GM19372 (cell line): ENCODE data around the gene RMDN3.

Experiments
- ATAC-seq: cut with Tn5 transposase; IDR thresholded peaks from one replicate; pipeline ENCODE4 v1.9.1; 2021; ENCODE audit warnings: mild to moderate bottlenecking, low read depth, moderate library complexity; ENCODE audit not compliant: unreplicated experiment

Gene RMDN3

DNA sequence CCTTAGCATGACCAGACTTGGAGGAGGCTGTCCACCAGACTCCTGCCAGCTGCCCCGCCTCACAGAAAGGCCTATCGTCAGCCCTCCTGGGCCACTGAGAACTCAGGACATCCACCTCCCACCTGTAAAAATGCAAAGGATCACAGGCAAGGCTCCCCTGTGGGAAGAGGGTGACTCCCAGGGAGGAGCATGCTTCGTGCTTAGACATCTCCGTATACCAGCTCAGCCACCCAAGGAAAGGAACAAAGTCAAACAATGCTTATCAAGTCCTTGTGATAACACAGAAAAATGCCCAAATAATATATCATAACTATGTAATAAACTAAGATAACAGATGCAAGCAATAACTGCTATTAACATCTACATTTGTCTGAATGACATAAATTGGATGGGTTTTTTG, 4.2 kb downstream of the RMDN3 start:
- no peak for ATAC-seq

GRCh38 chr15:40749151-40749630, 5.9 kb downstream of the RMDN3 start:
- no peak for ATAC-seq

DNA sequence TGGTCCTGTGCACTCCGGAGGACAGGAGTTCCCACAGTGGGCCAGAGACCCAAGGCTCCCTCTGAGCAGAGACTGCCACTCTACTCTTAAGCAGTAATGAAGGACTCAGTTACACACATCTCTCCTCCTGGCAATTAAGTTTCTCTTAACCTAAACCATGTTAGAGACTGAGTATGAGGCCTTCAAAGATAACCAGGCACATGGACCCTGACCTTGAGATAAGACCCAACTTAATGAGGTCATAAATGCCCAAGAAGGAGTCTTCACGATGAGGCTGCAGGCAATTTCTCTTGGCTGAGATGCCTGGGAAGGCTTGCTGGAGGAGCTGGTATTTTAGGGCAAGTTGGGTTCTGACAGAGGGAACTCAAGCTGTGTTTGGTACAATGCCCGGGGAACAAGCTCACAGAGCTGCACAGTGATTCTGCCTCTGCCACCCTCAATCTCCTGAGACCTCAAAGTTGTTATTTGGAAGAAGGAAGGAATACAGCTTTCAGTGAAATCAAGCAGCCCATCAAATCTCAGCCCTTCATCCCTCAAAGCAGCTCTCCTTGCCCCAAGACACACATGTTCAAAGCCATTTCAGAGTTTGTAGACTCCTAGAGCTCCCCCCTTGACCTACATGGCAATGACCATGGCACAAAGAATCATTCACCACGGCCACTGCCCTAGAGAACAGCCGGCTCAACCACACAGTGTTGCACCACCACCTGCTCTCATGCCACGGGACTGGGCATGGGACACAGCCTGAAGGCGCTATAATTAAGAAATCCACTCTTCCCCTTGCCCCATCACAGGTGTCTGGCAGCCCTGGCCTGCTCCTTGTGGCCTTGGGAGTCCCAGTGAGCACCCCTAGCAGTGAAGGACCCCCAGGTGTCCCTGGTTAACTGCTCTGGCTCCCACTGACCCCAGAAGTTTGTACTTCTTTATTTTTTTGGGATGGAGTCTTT, 7.1 kb downstream of the RMDN3 start:
- no peak for ATAC-seq

DNA sequence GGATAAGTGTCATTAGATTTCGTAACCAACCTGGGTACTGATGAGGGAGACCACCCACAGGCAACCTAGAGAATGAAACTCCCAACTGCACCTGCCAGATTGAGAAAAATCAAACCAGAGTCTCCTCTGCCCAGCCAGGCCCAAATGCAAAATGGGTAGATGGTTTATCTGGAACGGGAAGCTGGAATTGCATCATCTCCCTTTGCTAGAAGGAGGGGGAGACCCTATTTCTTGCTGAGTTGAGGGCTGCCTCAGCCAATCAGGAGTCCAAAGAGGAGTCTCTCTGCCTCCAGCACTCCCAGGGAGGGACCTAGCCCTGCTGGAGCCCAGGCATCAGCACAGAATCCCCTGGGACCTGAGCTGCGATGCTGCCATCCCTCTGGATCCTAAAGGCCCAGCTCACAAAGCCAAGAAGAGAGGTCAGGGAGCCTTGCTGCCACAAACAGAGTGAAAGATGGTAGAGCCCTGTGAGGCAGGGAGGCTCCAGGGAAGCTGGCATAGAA, 8.1 kb downstream of the RMDN3 start:
- ATAC-seq, result no peak

DNA sequence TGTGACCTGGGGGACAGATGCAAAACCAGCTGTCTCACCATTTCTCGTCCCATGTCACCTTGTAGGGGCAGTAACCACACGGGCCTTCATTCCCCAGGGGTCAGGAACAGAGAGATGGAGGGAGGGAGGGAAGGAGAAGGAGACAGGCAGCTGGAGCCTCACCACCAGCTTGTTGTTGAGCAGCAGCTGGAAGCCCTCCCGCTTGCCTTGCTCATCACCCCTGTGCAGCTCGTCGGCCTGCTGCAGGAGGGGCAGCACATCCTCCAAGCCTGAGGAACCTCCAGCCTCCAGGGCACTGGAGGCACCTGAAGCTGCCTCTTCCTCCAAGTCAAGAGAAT, 10.3 kb downstream of the RMDN3 start:
- ATAC-seq, result no peak

- ATAC-seq, result no peak
These were observed 10.9 kb downstream of the RMDN3 start for GRCh38 chr15:40743921-40744814.

DNA sequence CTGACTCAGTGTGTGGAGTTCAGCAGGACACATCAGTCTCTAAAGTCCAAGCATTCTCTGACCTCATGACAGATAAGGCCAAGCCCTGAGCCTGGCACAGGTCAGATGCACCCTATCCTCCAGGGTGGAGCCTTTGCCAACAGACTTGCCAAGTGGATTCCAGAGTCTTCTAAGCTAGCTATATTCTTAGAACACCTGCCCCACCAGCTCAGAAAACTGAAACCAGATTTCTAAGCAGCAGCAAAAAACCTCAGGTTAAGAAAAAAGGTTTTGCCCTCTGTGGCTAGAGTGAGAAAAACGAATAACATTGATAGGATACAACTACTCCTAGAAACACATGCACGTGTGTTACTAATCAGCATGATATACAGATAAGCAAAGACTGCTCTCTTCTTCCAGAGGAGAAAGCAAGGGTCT, 11.6 kb downstream of the RMDN3 start:
- no peak for ATAC-seq

DNA sequence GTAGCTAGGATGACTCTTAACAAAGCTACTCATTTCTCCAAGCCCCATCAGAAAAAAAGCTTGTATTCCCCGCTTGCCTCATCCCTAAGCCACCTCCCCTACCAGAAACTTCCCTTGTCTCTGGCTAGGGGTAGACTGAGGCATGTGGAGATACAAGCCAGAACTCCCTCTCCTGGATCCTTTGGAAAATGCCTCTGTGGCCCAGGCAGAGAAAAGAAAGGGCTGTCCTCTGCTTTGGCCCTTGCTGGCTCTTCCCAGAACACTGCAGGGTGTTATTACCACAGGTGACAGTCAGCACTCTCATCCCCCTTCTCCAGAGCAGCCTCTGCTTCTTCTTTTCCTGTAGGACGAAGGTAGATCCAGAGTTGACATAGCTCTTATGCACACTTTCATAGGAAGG, 15.2 kb downstream of the RMDN3 start:
- no peak for ATAC-seq

GRCh38 chr15:40739047-40739446, 16.0 kb downstream of the RMDN3 start:
- ATAC-seq, result no peak

DNA sequence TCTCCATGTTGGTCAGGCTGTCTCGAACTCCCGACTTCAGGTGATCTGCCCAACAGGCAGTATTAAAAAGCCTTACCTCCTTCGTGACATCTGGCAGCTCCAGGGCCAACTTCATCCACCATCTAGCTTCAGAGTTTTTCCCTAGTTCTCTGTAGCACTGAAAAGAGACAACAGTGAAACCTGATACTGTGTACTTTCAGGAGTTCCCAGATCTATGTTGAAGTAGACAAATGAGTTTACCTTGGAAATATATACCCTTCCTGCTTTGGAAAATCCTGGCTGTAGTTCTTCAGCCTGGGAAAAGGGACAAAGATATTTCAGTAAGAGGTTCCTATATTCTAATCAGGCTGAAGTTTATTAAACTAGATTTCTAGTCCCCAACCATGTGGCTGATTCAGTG, 18.0 kb downstream of the RMDN3 start:
- ATAC-seq, result no peak

GRCh38 chr15:40736575-40736974, 18.5 kb downstream of the RMDN3 start:
- ATAC-seq, result no peak

GRCh38 chr15:40731034-40731433, 24.0 kb downstream of the RMDN3 start:
- no peak for ATAC-seq

DNA sequence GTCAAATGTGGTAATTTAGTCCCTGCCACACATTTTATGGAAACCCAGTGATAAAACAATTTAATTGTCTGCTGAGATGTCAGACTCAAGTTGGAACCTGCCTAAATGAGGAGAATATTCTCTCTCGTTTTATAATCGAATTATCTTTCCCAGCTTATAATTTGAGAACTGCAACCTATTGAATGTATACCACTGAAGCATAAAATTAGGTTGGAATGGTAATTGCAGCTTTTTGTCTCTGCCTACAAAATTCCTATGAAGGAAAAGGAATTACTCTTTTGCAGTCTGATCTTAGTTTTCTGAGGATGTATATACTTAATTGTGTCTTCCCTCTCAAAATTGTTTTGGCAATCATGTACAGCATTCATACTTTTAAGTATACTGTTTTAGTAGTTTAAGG, 31.1 kb downstream of the RMDN3 start:
- ATAC-seq, result no peak

- no peak for ATAC-seq
These were observed 32.1 kb downstream of the RMDN3 start for GRCh38 chr15:40722934-40723333.

GRCh38 chr15:40722354-40722753, 32.7 kb downstream of the RMDN3 start:
- ATAC-seq, result no peak

GRCh38 chr15:40721701-40722100, 33.4 kb downstream of the RMDN3 start:
- ATAC-seq, result no peak

DNA sequence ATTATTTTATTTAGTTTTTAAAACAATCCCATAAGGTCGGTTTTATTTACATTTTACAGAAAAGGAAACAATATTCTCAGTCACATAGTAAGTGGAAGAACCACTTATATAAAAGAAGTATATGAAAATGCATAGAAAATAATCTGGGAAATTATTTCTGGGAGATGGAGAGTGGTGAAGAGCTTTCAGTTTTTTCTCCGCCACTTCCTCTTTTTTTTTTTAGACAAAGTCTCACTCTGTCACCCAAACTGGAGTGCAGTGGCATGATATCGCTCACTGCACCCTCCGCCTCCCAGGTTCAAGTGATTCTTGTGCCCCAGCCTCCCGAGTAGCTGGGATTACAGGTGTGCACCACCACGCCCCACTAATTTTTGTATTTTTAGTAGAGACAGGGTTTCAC, 38.9 kb downstream of the RMDN3 start:
- no peak for ATAC-seq

- ATAC-seq, result no peak
These were observed 40.9 kb downstream of the RMDN3 start for GRCh38 chr15:40714144-40714543.

DNA sequence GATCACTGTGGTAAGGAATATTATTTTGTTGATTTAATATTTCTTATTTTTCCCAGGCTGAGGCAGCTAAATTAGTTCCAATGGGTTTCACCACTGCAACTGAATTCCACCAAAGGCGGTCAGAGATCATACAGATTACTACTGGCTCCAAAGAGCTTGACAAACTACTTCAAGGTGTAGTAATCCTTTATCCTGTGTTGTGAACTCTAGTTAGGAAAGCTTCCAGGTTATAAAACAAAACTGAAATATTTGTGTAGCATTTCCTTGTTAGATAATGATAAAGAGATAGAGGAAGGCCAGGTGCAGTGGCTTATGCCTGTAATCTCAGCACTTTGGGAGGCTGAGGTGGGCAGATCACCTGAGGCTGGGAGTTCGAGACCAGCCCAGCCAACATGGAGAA, 48.9 kb downstream of the RMDN3 start:
- no peak for ATAC-seq

GRCh38 chr15:40702077-40702476, 53.0 kb downstream of the RMDN3 start:
- no peak for ATAC-seq

DNA sequence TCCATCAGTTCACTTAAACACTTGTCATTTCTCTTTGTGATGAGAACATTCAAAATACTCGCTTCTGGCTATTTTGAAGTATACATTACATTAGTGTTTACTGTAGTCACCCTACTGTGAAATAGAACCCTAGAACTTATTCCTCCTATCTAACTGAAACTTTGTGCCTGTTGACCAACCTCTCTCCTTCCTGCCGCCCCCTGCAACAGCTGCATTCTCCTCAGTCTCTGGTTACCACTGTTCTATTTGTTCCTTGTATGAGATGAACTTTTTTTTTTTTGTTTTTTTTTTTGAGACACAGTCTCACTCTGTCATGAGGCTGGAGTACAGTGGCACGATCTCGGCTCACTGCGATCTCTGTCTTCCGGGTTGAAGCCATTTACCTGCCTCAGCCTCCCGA, 57.1 kb downstream of the RMDN3 start:
- no peak for ATAC-seq
